Measurements from ENCODE around the gene RCBTB1. TPM values are rescaled to one million over a fixed set of nuclear protein-coding genes. Genes with fewer than 3 reads are reported as not detected.
"Not testable (repeated sequence)": the region's sequence is repeated elsewhere in the genome, so short reads cannot be mapped to it uniquely, and the experiment has no call there.

The RCBTB1 gene
- 20.1 and 24.9 TPM in 2 replicates for total RNA-seq (2014; rRNA removed)
- 8.3 TPM for polyA plus RNA-seq (2012)

DNA sequence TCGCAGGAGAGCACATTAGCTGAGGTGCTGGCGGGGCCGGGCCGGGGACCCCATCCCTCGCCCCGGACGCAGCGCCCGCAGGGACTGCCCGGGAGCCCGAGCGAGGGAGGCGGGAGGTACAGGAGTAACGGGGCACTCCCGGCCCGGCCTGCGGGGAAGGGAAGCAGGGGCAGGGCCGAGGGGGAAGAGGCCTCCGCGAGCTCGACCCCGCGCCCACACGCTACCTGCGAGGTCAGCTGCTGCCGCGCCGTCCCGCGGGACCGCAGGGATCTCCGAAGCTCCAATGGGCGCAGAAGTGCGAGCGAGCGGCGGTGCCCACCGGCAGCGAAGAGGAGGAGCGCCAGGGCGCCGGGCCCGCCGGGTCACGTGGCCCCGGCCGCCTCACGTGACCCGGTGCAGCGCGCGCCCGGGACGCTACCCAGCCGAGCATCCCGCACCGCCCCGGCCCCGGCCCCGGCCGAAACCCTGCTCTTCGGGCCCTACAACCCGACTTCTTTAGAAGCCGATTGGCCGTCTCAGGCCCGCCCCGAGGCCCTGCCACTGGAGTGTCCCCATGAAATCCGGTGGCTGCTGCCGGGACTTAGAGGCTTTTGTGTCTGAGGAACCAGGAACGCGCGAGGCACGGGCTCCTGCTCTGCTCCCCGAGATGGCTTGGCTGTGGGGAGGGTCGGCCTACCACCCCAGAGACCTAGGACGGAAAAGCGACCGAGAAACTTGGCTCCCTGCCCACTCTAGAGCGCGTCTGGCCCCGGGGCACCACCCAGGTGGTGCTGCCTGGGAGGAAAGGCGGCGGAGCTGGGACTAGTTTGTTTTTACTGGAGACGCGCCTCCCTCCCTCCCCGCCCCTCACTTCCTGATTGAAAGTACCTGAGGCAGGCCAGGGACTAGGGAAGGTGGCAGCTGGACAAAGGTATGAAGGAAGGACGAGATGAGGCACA is at the start of gene RCBTB1:
Gene RCBTB1 (minus strand): TSS at position 339 of the 938 bp plus-strand sequence. CDS start 18,279 bp downstream, outside the sequence.
- DNase-seq (ENCODE audit: low read depth), result peak; percentile 66

DNA sequence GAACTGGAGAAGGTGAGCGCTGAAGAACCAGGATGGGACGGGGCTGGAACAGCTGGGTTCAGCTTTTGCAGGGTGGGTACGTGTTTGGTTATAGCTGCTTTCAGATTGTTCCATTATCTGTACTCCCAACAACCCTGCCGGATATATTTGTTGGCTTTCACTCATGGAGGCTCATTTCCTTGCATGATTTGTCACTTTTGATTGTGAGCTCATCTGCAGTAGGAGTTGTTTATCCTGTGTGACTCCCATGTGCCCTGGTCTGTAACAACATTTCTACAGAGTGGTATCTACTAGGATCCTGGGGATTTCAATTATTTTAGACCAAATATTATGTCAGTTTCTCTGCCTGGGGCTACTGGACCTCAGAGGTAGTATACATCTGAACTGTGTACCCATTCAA is 48.4 kb upstream of the RCBTB1 start:
- no peak for DNase-seq (ENCODE audit: low read depth)

DNA sequence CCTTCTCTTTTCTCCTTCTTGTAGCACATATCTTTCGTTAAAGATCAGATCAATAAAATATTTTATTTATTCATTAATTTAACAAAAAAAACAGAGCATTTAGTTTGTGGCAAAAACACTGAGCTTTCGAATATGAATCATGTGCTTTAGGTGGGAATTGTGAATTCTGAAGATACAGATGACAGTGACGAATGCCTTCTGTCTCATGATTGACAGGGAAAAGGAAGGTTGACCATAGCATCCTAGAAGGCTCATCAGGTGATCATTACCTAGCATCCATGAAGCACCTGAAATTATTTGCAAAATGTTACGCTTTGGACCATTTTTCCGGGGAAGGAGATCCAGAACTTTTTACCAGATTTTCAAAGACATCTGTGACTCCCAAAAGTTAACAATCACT is 46.8 kb upstream of the RCBTB1 start:
- no peak for DNase-seq (ENCODE audit: low read depth)

DNA sequence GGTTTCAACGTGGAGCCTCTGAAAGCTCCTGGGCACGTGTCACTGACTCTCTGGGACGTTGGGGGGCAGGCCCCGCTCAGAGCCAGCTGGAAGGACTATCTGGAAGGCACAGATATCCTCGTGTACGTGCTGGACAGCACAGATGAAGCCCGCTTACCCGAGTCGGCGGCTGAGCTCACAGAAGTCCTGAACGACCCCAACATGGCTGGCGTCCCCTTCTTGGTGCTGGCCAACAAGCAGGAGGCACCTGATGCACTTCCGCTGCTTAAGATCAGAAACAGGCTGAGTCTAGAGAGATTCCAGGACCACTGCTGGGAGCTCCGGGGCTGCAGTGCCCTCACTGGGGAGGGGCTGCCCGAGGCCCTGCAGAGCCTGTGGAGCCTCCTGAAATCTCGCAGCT is 45.2 kb upstream of the RCBTB1 start:
- no peak for DNase-seq (ENCODE audit: low read depth)

DNA sequence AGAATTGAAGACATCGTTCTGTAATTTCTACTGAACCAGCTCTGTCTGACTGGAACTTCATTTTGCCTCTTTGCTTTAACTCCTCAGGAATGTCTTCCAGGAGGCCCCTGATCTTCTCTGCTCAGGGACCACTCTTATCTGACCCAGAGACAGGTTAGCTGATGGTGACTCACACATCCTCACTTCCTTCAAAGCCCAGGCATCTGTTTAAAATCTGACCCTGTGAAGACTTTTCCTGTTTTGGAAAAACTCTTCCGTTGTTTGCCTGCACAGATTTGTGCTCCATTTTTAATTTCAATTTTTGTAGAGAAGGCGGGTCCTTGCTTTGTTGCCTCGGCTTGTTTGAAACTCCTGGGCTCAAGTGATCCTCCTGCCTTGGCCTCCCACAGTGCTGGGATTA is 44.6 kb upstream of the RCBTB1 start:
- DNase-seq (ENCODE audit: low read depth), result no peak

DNA sequence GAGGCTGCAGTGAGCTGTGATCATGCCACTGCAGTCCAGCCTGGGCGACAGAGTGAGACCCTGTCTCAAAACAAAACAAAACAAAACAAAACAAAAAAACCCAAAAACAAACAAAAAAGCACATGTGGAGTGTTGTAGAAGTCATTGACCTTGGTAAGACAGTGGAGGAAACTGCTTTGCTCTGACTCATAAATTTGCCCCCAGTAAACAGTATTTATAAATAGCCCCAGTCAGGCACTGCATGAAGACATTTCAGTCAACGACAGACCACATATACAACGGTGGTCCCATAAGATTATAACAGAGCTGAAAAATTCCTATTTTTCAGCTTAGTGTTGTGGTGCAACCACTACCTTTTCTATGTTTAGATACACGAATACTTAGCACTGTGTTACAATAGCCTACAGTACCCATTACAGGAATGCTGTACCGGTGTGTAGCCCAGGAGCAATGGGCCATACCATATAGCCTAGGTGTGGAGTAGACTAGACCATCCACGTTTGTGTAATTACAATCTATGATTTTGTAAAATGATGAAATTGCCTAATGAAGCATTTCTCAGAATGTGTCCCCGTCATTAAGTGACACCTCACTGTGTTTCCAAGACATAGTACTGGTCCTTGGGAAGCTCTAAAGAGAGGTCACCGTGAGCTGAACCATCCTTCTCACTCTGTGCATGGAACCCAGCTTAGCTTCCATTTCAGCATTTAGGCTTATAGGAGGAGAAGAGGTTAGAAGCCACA is 44.0 kb upstream of the RCBTB1 start:
- no peak for DNase-seq (ENCODE audit: low read depth)

DNA sequence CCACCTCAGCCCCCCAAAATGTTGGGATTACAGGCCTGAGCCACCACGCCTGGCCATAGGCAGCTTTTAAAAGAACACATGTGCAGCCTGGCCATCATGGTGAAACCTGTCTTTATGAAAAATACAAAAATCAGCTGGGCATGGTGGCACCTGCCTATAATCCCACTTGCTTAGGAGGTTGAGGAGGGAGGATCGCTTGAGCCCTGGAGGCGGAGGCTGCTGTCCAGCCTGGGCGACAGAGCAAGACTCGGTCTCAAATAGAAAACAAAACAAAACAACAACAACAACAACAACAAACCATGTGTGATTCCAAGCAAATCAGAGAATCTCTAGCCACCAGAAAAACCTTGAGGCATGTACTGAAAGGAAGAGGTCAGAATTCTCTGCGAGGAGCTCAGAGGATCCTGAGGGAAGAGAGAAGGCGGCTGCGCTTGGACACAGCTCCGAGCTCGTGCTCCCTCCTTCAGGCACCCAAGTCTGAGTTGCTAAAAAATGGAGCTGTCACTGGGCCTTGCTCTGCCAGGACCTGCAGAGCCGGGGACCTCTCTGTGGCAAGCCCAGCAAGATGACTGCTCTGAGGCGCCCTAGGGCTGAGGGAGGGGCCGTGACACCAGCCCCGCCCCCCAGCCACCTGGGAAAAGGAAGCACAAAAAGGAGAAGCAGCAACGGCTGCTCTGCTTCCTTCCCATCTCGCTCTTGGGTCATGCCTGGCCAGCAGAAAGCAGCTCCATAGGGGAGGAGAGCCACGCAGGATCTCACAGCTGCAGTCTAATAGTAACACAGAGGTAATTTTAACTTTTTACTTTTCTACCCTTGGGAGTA is 42.7 kb upstream of the RCBTB1 start, which contains the start of gene ARL11:
Gene ARL11 (plus strand): TSS at position 677 of the 822 bp plus-strand sequence. CDS start 1,941 bp downstream, outside the sequence.
- DNase-seq (ENCODE audit: low read depth), result no peak

DNA sequence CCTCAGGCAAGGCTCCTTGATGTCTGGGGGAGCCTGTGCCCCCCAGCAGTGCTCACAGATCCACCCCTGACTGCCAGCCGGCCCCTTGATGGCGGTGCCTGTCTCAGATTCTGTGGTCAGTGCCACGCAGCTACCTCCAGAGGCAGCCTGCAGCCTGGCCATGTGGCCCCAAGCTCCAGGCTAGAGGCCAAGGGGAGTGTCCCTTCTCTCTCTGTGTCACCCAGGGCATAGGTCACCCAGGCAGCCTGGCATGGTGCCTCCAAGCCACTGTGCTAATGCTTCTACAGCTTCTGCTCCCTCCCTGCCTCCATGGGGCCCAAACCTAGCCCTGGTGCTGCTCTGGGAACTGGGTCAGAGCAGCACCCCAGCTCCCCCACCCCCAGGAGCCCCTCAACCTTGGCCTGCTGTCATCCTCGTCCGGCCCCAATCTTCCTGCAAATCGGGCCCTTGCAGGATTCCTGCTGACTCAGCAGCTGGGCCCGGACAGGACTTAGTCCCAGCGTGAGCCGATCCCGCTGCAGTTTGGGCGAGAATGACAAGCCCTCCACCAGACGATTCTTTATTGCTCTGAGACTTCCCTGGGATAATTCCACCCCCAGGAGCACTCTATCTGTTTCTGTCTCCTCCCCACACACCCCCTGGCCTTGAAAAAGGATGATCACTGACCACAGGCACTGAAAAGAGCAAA is 40.2 kb upstream of the RCBTB1 start:
- no peak for DNase-seq (ENCODE audit: low read depth)

DNA sequence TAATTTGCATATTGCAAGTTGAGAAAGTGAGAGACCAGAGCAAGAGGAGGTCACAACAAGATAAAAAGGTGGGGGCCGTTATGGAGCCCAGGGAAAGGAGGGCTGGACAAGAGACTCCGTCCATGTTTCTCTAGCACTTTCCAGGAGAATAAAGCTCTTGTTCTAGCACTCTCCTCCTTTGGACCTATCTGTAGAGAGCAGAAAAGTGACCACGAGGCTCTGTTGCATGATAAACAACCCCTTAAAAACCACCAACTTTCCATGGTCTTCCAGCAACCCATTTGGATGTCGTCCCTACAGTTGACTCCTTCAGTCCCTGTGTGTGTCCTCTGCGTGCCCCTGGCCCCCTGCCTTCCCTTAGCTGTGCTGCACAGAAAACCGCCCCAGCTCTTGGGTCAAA is 38.9 kb upstream of the RCBTB1 start:
- no peak for DNase-seq (ENCODE audit: low read depth)

DNA sequence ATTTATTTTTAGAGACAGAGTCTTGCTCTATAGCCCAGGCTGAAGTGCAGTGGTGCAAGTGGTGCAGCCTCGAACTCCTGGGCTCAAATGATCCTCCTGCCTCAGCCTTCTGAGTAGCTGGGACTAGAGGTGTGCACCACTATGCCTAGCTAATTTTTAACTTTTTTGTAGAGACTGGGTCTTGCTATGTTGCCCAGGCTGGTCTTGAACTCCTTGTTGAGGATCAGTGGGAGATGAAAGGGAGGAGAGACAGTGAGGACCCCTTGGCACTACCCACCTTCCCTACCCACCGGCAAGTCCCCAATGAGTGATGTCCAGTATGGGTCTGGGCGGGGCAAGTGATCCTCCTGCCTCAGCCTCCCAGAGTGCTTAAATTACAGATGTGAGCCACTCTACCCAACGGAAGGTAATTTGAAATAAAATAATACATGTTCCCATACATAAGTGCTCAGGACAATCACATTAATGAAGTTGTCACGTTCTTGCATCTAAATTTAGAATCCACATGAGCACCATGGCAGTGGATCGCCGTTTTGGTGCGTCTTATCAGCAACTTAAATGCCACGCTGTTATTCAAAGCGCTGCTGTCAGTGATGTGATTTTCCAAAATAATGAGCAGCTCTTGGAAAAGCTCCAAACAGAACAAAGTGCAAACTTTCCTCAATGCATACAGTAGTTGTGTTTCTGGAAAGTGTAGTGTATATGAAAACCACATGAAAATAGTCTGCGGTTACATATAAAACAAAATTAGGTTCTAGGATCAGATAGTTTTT is 37.0 kb upstream of the RCBTB1 start:
- DNase-seq (ENCODE audit: low read depth), result no peak

DNA sequence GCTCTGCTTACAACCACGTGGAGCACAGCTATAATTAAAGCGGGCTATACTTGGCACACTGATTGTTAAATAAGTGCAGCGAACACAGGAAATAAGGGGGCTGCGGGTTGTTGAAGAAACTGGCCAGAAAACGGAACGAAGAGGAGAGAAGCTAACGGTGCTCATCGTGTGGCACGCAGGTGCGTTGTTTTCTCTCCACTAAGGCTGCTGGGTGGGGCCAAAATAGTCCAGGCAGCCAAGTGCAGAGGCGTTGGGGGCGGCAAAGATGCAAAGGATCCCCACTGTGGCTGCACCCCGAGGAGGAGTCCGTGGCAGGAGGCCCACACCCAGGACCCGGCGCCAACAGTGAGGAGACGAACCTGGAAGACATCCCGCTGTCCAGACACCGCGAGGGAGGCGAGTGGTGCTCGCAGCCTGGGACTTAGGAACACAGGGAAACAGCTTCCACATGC is 34.8 kb upstream of the RCBTB1 start:
- DNase-seq (ENCODE audit: low read depth), result no peak

DNA sequence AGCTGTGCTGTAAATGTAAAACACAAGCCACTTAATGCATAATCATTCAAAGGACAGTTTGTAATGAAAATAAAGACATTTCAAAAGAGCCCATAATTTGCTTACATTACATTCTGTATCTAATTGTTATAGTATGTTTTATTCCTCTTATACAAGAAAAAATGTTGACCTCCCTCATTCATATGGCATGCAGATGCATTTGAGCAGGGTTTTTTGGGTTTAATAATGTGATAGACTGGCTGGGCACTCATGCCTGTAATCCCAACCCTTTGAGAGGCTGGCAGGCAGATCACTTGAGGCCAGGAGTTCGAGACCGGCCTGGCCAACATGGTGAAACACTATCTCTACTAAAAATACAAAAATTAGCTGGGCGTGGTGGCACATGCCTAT is 31.3 kb upstream of the RCBTB1 start:
- no peak for DNase-seq (ENCODE audit: low read depth)

DNA sequence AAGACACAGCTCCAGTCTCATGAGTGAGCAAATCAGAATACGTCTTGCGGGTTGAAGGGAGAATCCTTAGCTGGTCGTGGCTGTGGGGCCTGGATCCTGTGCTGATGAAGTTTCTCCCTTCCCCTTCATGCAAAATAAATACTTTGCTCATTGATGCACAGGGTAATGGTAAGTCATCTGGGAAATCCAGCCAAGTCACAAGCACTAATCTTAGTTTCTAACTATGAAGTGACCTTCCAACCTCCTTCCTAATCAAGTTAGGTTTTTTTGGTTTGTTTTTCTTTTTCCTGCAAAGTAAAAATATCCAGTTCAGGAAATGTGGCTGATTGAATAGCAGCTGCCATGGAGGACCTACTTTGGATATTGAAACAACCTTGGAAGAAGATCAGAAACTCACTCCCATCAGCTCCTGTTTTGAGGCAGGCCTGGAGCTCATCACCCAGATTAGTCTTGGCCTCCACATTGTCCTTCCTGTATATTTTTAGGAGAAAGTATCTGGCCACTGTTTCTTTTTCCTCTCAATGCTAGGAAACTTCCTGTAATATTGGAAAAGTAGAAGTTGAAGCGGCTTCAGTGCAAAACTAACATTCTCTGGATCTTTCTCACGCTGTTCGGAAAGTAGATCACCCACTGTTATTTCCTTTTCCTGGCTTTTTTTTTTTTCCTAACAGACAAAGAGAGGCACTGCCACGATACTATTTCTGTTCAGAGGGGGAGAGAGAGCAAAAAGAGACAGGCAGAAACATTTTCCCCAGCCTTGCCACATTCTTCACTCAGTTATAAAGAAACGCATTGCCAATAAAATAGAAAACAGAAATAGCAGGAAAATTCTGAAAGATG is 30.7 kb upstream of the RCBTB1 start:
- no peak for DNase-seq (ENCODE audit: low read depth)

DNA sequence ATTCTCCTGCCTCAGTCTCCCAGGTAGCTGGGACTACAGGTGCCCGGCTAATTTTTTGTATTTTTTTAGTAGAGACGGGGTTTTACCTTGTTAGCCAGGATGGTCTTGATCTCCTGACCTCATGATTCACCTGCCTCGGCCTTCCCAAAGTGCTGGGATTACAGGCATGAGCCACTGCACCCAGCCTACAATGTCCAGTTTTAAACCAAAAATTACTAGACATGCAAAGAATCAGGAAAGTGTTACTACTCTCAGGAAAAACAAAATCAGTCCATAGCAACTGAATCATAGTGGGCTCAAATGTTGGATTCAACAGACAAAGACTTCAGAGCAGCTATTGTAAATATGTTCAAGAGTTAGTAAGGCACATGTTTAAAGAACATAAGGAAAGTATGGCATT is 26.7 kb upstream of the RCBTB1 start:
- not testable (repeated sequence) for DNase-seq (ENCODE audit: low read depth)

DNA sequence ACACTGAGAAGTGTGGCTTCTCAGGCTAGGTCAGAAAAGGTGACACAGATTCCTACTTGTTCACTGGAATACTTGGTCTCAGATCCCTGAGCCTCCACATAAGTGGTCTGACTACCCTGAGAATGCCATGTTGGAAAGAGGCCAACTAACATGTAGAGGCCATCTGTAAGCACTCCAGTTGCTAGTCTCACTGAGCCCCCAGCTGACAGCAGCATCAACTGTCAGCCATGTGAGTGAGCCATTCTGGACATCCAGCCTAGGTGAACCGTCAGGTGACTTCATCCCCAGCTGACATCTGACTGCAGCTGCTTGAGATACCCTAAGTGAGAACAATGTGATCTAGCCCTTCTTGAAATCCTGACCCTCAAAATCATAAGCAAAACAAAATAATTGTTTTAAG is 24.8 kb upstream of the RCBTB1 start:
- peak; percentile 34 for DNase-seq (ENCODE audit: low read depth)

DNA sequence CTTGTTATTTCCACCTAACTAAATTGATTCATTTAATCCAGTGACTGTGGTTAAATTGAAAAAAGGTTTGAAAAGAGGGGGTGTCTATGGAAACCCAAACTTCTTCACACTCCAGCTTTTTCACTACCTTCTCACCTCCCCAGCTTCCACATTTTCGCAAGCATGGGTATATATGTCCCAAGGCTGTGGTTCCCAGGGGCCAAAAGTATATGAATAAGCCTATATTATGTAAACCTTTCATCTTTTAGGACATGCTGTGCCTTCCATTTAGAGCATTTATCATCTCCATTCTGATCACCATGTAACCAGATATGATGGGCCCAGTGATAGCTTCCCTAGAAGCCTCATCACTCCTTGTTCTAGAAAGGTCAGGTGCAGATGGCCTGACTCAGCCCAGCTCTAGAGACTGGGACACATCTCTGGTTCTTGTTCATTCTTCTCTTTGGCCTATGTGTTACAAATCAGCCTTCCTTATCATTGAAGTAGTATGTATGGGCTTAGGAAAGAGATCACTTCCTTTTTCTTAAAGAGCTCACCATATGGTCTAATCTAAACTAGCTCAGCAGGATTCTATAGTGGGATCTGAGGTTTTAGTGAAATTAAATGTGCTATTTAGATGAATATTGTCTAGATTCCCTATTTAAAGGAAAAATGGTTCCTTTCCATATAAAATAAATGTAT is 23.4 kb upstream of the RCBTB1 start:
- DNase-seq (ENCODE audit: low read depth), result no peak

DNA sequence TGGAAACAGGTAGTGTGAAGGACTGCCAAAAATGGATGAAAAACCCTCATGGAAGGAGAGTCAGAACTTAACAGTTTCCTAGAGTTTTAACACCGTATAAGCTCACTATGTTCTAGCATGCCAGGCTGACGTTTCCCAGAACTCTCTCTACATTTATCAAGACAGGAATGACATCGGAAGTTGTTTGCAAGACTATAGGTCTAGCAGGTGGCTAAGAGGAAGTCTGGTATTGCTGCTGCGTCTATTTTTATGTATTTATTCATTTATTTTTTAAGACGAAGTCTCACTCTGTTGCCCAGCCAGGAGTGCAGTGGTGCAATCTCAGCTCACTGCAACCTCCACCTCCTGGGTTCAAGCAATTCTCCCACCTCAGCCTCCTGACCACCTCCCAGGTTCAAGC is 22.4 kb upstream of the RCBTB1 start:
- no peak for DNase-seq (ENCODE audit: low read depth)
